ENCODE results near the gene RAB31.

RAB31 gene

DNA sequence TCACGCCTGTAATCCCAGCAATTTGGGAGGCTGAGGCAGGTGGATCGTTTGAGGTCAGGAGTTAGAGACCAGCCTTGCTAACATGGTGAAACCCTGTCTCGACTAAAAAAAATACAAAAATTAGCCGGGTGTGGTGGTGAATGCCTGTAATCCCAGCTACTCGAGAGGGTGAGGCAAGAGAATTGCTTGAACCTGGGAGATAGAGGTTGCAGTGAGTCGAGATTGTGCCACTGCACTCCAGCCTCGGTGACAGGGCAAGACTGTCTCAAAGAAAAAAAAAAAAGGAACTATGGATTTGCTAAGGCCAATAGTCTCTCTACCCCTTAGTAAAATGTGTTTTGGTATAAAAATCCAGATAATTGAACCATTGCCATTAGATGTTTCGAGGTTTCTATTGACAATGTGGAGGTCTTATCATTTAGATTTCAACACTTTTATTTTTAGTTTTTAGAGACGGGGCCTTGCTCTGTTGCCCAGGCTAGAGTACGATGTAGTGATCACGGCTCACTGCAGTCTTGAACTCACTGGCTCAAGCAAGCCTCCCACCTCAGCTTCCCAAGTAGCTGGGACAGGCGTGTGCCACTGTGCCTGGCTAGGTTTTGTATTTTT is 176.5 kb downstream of the RAB31 start:
- TF ChIP-seq, protein P1, sequence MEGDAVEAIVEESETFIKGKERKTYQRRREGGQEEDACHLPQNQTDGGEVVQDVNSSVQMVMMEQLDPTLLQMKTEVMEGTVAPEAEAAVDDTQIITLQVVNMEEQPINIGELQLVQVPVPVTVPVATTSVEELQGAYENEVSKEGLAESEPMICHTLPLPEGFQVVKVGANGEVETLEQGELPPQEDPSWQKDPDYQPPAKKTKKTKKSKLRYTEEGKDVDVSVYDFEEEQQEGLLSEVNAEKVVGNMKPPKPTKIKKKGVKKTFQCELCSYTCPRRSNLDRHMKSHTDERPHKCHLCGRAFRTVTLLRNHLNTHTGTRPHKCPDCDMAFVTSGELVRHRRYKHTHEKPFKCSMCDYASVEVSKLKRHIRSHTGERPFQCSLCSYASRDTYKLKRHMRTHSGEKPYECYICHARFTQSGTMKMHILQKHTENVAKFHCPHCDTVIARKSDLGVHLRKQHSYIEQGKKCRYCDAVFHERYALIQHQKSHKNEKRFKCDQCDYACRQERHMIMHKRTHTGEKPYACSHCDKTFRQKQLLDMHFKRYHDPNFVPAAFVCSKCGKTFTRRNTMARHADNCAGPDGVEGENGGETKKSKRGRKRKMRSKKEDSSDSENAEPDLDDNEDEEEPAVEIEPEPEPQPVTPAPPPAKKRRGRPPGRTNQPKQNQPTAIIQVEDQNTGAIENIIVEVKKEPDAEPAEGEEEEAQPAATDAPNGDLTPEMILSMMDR (IDR thresholded peaks at IDR 0.05), result no peak

DNA sequence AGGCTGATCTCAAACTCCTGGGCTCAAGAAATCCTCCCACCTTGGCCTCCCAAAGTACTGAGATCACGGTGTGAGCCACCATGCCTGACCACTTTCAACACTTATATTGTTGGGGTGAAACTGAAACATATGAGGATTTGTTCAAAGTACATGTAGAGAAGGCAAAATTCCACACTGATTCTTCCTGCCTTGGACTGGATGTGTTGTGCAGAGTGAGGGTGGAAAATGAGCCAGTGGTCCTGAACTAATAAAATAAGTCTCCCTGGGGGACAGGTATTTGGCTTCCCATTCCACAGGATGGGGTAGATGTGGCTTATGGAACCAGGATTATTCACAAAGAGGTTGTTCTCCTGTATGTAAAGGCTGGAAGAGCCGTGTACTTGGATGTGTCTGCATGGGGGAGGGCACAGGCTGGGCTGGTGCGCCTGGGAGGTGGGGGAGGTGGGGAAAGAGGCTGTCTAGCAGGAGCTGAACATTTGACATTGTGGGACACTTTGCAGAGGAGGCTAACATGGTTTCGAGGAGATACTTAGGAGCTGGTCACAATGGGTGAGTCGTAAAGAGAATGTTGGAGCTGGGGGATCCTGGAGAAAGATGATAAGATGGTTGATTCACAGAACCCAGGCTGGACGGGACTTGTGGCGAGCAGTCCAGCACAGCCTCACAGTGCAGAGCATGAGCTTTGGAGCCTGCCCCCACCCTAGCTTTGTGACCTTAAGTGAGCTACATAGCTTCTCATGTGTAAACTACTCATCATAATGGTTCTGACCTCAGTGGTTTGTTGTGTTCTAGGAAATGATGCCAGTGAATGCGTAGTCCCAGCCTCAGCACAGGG is 177.3 kb downstream of the RAB31 start, which contains the start of gene TXNDC2:
TSS of gene TXNDC2 (plus strand) at position 804 of the 835 bp plus-strand sequence. CDS start 708 bp downstream, outside the sequence.
- TF ChIP-seq, protein P1 (IDR thresholded peaks at IDR 0.05), result no peak

DNA sequence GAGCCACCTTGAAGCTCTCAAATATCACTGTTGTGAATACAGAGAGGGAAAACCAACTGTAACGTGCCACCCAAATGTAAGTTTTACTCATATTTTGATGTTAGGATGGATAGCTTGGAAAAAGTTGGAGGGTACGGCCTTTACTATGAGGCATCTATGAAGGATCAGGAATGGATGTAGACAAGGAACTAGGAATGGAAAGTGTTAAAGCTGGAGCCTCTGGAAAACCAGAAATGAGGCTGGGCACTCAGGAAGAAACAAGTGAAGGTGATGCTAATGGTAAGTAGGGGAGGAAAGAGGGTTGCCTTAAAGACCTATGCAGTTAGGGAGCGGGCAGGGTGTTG is 177.9 kb downstream of the RAB31 start:
- TF ChIP-seq, protein P1 (IDR thresholded peaks at IDR 0.05), result no peak

DNA sequence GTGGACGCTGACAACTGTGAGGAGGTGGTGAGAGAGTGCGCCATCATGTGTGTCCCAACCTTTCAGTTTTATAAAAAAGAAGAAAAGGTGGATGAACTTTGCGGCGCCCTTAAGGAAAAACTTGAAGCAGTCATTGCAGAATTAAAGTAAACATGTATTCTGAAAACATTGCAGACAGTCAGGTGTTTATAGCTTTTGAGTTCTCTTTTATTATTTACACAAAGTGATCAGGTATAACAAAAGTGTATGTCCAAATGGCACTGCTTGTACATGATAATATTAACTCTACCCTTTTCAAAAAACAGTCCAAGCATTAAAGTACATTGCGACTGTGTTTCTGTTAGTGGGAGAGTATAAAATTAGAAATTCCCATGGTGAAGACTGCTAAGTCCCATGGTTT is 179.9 kb downstream of the RAB31 start:
- TF ChIP-seq, protein P1 (IDR thresholded peaks at IDR 0.05), result no peak

DNA sequence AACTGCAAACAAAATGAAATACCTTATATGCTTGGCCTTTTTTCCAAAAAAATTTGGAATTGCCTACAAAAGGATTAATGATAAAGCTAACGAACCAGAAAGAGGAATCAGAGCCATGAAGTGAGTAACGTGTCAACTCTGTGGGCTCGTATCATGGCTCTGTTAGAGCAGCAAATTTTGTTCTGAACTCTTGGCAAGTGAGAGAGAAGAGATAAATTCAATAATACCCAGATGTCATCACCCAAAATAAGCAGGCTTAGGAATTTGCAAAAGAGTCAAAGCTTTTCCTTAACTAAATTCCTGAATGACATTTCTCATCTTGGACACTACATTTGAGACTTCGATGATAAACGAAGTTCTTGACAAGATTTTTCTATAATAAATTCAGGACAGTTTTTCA is 182.1 kb downstream of the RAB31 start:
- TF ChIP-seq, protein P1 (IDR thresholded peaks at IDR 0.05), result no peak

DNA sequence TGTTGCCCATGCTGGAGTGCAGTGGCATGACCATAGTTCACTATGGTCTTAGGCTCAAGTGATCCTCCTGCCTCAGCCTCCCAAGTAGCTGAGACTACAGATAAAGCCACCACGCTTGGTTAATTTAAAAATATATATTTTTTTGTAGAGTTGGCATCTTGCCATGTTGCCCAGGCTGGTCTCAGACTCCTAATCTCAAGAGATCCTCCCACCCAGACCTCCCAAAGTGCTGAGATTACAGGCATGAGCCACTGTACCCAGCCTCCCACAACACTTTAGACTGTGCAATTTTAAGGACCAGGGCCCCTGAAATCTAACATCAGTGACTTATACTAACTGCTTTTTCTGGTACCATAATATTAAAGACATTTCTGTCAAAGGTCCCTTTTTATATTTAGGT is 182.9 kb downstream of the RAB31 start:
- TF ChIP-seq, protein P1 (IDR thresholded peaks at IDR 0.05), result no peak

DNA sequence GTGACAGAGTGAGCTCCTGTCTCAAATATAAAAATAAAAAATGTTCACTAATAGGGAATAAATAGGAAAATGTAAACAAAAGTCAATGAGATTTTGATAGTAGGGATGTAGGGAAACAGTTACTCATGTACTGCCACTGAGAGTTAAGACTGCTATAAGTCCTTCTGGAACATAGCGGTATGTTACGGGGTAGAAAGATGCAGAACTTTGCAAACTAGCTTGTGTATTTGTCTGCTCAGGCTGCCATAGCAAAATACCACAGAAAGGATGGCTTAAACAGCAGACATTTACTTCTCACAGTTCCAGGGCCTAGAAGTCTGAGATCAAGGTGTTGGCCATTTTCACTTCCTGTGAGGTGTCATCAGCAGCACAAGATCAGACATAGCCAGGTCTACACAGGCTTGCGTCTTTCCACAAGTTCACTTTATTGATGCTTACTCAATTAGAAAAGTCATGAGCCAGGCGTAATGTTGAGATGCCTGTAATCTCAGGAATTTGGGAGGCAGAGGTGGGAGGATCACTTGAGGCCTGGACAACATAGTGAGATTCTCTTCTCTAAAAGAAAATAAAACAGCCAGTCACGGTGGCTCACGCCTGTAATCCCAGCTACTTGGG is 186.5 kb downstream of the RAB31 start:
- TF ChIP-seq, protein P1 (IDR thresholded peaks at IDR 0.05), result no peak
